Esophagus muscularis mucosa (tissue), 4 donors: ENCODE results near the gene ZNF844. TPM values are rescaled to one million over a fixed set of nuclear protein-coding genes. Genes with fewer than 3 reads are reported as not detected.

Source experiments
- DNase-seq: peaks from one replicate; pipeline ENCODE4 v3.0.0-alpha.2; 2017; ENCODE audit errors: extremely low spot score
- H3K27ac ChIP-seq, 4 donors: fragments of 200-600 bp; sonication (generic); replicated peaks in 1 of 4; 1 replicate in 3 of 4; 2 replicates in 1 of 4; pipeline ENCODE4 v1.5.1; 2016 to 2019; ENCODE audit warnings: mild to moderate bottlenecking in 1 of 4
- H3K27me3 ChIP-seq, 4 donors: fragments of 200-600 bp; sonication (generic); one replicate each; pipeline versions ENCODE4 v1.5.1 to v1.6.0; 2016 to 2019
- H3K36me3 ChIP-seq, 4 donors: fragments of 200-600 bp; sonication (generic); one replicate each; pipeline ENCODE4 v1.5.1; 2016 to 2019
- H3K4me1 ChIP-seq, 4 donors: fragments of 200-600 bp; sonication (generic); one replicate each; pipeline ENCODE4 v1.5.1; 2016 to 2019
- H3K4me3 ChIP-seq, 4 donors: fragments of 200-600 bp; sonication (generic); 1 replicate in 2 of 4; 2 replicates in 2 of 4; pipeline ENCODE4 v1.5.1; 2016 to 2019; ENCODE audit warnings: mild to moderate bottlenecking in 4 of 4, moderate library complexity in 1 of 4
- H3K9me3 ChIP-seq, 4 donors: fragments of 200-600 bp; sonication (generic); 1 replicate in 3 of 4; 2 replicates in 1 of 4; pipeline ENCODE4 v1.5.1; 2016 to 2019
- CTCF ChIP-seq, 3 experiments: fragments of 200-600 bp in 2 of 3; fragments of 450-650 bp in 1 of 3; sonication (generic) in 2 of 3; IDR thresholded peaks; one replicate each; pipeline ENCODE4 v1.5.1; 2017 to 2019; ENCODE audit warnings: antibody characterized with exemption in 3 of 3, mild to moderate bottlenecking in 2 of 3, moderate library complexity in 1 of 3
- EP300 ChIP-seq: sonication (generic); formaldehyde crosslinking; IDR thresholded peaks from one replicate; pipeline ENCODE4 v1.6.1; 2017; ENCODE audit warnings: antibody characterized with exemption
- POLR2A ChIP-seq: fragments of 450-650 bp; IDR thresholded peaks from one replicate; pipeline ENCODE4 v1.6.1; 2017; ENCODE audit warnings: antibody characterized with exemption, moderate library complexity, mild to moderate bottlenecking, low read depth
- POLR2AphosphoS5 ChIP-seq, 2 donors: sonication (generic); formaldehyde crosslinking; IDR thresholded peaks; one replicate each; pipeline ENCODE4 v1.6.1; 2017; ENCODE audit warnings: antibody characterized with exemption in 2 of 2
- WGBS: methylation state at CpG from one replicate; pipeline ENCODE4 v1.1.5; 2018; 5-methylcytosine and 5-hydroxymethylcytosine counted together
- intact Hi-C: fragments of 100-400 bp; cut with DNase I; formaldehyde crosslinking; loops from one replicate; pipeline ENCODE4 v1.15.1; 2023
- total RNA-seq, 4 donors: library from RNA; depleted of rRNA; stranded (reverse); fragments of >200 nt; gene quantifications; one replicate each; pipeline versions ENCODE4 v1.1.0 to v1.2.1, GENCODE V29; 2016

Gene ZNF844
- 10 to 100 TPM in 1 of 4 donors, 1 to 10 TPM in 3; 6.5 to 10.1 (median 8.3) TPM for total RNA-seq

GRCh38 chr19:12064590-12065538 is at the start of gene ZNF844:
Gene ZNF844 (plus strand): TSS chr19:12064731. CDS start chr19:12064874, 143 bp downstream.
- Histone ChIP-seq H3K27me3 (no peaks in the 10 kb centered on the region), H3K4me1 (peaks cover 16 to 28% (median 21%) of the 10 kb centered on the region in 4 donors), H3K36me3 (peaks cover 0 to 13% (median 0%) of the 10 kb centered on the region in 4 donors), H3K9me3 (peaks cover 3 to 36% (median 19%) of the 10 kb centered on the region in 4 donors), H3K4me3 (peak within 1 kb of the TSS; percentile 79 to 97 (median 84)), H3K27ac (peak within 1 kb of the TSS; percentile 92 to 97 (median 92))
- 2% methylated on average over 23 of the region's 66 CpGs for WGBS
- TF ChIP-seq EP300 (no peak), POLR2AphosphoS5 (IDR thresholded peaks at IDR 0.05) (peak; percentile 96 to 98), CTCF (IDR thresholded peaks at IDR 0.05) (no peak), POLR2A (peak; percentile 84)
- intact Hi-C loops, result no loop called here
- DNase-seq, result peak; percentile 99

- Histone ChIP-seq H3K36me3 (peaks cover 34 to 51% (median 49%) of the 10 kb centered on the region in 4 donors), H3K4me1 (no peaks in the 10 kb centered on the region), H3K27me3 (no peaks in the 10 kb centered on the region), H3K9me3 (peaks cover 13 to 57% (median 33%) of the 10 kb centered on the region in 4 donors), H3K4me3 (no peak overlapping the region), H3K27ac (no peak overlapping the region)
- TF ChIP-seq POLR2A (no peak), CTCF (IDR thresholded peaks at IDR 0.05) (no peak), EP300 (no peak), POLR2AphosphoS5 (IDR thresholded peaks at IDR 0.05) (no peak)
- WGBS, result 94% methylated on average over 9 of the region's 9 CpGs
- intact Hi-C loops, result no loop called here
- no peak for DNase-seq
These were observed 49.3 kb upstream of the ZNF844 start for GRCh38 chr19:12015015-12015752.

GRCh38 chr19:12015753-12016116 is 48.8 kb upstream of the ZNF844 start:
- Histone ChIP-seq H3K36me3 (peaks cover 34 to 51% (median 49%) of the 10 kb centered on the region in 4 donors), H3K9me3 (peaks cover 13 to 57% (median 33%) of the 10 kb centered on the region in 4 donors), H3K27me3 (no peaks in the 10 kb centered on the region), H3K4me1 (no peaks in the 10 kb centered on the region), H3K27ac (no peak overlapping the region), H3K4me3 (no peak overlapping the region)
- DNase-seq, result no peak
- intact Hi-C loops, result no loop called here
- WGBS, result 87% methylated on average over 2 of the region's 2 CpGs
- TF ChIP-seq POLR2A, result no peak
- TF ChIP-seq EP300, result no peak
- no peak for TF ChIP-seq POLR2AphosphoS5 (IDR thresholded peaks at IDR 0.05)
- TF ChIP-seq CTCF (IDR thresholded peaks at IDR 0.05), result no peak

- H3K9me3 ChIP-seq, result no peaks in the 10 kb centered on the region
- TF ChIP-seq EP300 (no peak), POLR2AphosphoS5 (IDR thresholded peaks at IDR 0.05) (no peak), CTCF (IDR thresholded peaks at IDR 0.05) (no peak), POLR2A (no peak)
- H3K36me3 ChIP-seq, result peaks cover 0 to under 1% (median 0%) of the 10 kb centered on the region in 4 donors
- peaks cover 16 to 25% (median 19%) of the 10 kb centered on the region in 4 donors for H3K4me1 ChIP-seq
- intact Hi-C loops, result no loop called here
- no peaks in the 10 kb centered on the region for H3K27me3 ChIP-seq
- H3K4me3 ChIP-seq, result peak overlapping the region; percentile 71 to 94 (median 81)
- no peak for DNase-seq
- WGBS, result 87% methylated on average over 2 of the region's 2 CpGs
- peak overlapping the region in 3 of 4 donors; percentile 84 to 90 (median 90) for H3K27ac ChIP-seq
These were observed 30.3 kb upstream of the ZNF844 start for GRCh38 chr19:12034198-12034597.
